H1 (cell line): ENCODE results near the gene RFXANK. TPM values are rescaled to one million over a fixed set of nuclear protein-coding genes. Genes with fewer than 3 reads are reported as not detected.

Experiments
- CTCF ChIA-PET: fragments of 300-600 bp; sonication (Branson Sonifier 250); formaldehyde crosslinking; loops from one replicate; lab custom pipeline; 2021; ENCODE audit not compliant: partially characterized antibody; lab: Charles Lee
- POLR2A ChIA-PET: fragments of 300-600 bp; sonication (Branson Sonifier 250); formaldehyde crosslinking; loops from one replicate; lab custom pipeline; 2021; ENCODE audit warnings: inconsistent platforms; ENCODE audit not compliant: partially characterized antibody; lab: Charles Lee
- DNase-seq, 2 experiments: peaks; one replicate each; pipeline versions ENCODE4 v3.0.0 to v3.0.0-alpha.2; 2010 to 2022; ENCODE audit warnings: low spot score in 2 of 2, low read depth in 1 of 2, mixed read lengths in 1 of 2
- FAIRE-seq: peaks from 2 replicates; lab custom pipeline; 2011; peaks lifted over from hg19 to GRCh38; lab: Jason Lieb, UNC
- H2AFZ ChIP-seq: 2 replicates; pipeline ENCODE4 v1.8.1; 2012; ENCODE audit warnings: low read length, inconsistent platforms
- H2AK5ac ChIP-seq: 2 replicates; pipeline ENCODE4 v1.6.1; 2013; ENCODE audit warnings: low read depth, low read length
- H2BK120ac ChIP-seq: replicated peaks from 2 replicates; pipeline ENCODE3; 2013; ENCODE audit warnings: low read depth, low read length, inconsistent platforms
- H2BK12ac ChIP-seq: 2 replicates; pipeline ENCODE4 v1.6.1; 2013; ENCODE audit warnings: low read depth, low read length
- H2BK15ac ChIP-seq: 2 replicates; pipeline ENCODE4 v1.6.1; 2013; ENCODE audit warnings: low read length
- H2BK20ac ChIP-seq: 2 replicates; pipeline ENCODE4 v1.6.1; 2013; ENCODE audit warnings: low read length
- H2BK5ac ChIP-seq: 2 replicates; pipeline ENCODE4 v1.6.1; 2013; ENCODE audit warnings: low read depth, low read length
- H3K14ac ChIP-seq: 2 replicates; pipeline ENCODE4 v1.6.1; 2013; ENCODE audit warnings: inconsistent platforms; ENCODE audit not compliant: insufficient read length
- H3K18ac ChIP-seq: 2 replicates; pipeline ENCODE4 v1.6.1; 2013; ENCODE audit warnings: low read length; ENCODE audit errors: extremely low read depth
- H3K23ac ChIP-seq: 2 replicates; pipeline ENCODE4 v1.6.1; 2013; ENCODE audit warnings: inconsistent platforms; ENCODE audit not compliant: insufficient read length
- H3K23me2 ChIP-seq: 2 replicates; pipeline ENCODE4 v1.6.1; 2013; ENCODE audit warnings: low read depth, low read length
- H3K27ac ChIP-seq: 2 replicates; pipeline ENCODE4 v1.6.1; 2011; ENCODE audit warnings: low read depth, low read length, inconsistent platforms
- H3K27me3 ChIP-seq, 4 experiments: replicated peaks in 1 of 4; 1 replicate in 1 of 4; 2 replicates in 3 of 4; pipeline versions ENCODE4 v1.6.1 to v1.8.1; 2011 to 2013; ENCODE audit warnings: low read length in 3 of 4, mild to moderate bottlenecking in 3 of 4, inconsistent platforms in 2 of 4, mixed read lengths in 2 of 4, moderate library complexity in 1 of 4; ENCODE audit not compliant: control insufficient read depth in 3 of 4, insufficient read depth in 3 of 4; ENCODE audit errors: extremely low read depth in 1 of 4
- H3K36me3 ChIP-seq, 4 experiments: 2 replicates each; pipeline versions ENCODE4 v1.6.1 to v1.8.1; 2011 to 2013; ENCODE audit warnings: mild to moderate bottlenecking in 4 of 4, low read length in 3 of 4, moderate library complexity in 2 of 4, control low read depth in 1 of 4, inconsistent platforms in 1 of 4; ENCODE audit not compliant: insufficient read depth in 4 of 4, control insufficient read depth in 2 of 4
- H3K4ac ChIP-seq: replicated peaks from 2 replicates; pipeline ENCODE3; 2013; ENCODE audit warnings: low read length, low read depth, mixed read lengths, inconsistent platforms; ENCODE audit not compliant: insufficient read length
- H3K4me1 ChIP-seq, 4 experiments: replicated peaks in 1 of 4; 1 replicate in 1 of 4; 2 replicates in 3 of 4; pipeline versions ENCODE4 v1.6.1 to v1.8.1; 2011 to 2013; ENCODE audit warnings: low read length in 3 of 4, inconsistent platforms in 2 of 4, mixed read lengths in 1 of 4; ENCODE audit not compliant: insufficient read depth in 4 of 4, control insufficient read depth in 3 of 4
- H3K4me2 ChIP-seq, 2 experiments: 2 replicates each; pipeline versions ENCODE4 v1.6.1 to v1.8.1; 2011 to 2013; ENCODE audit warnings: low read depth in 2 of 2, low read length in 2 of 2, control low read depth in 1 of 2, inconsistent platforms in 1 of 2, mild to moderate bottlenecking in 1 of 2; ENCODE audit not compliant: insufficient read depth in 1 of 2
- H3K4me3 ChIP-seq, 4 experiments: fragments of 200-600, 300-600 bp in 1 of 4; sonication (generic), shearing (Covaris generic), sonication (Bioruptor Twin) in 1 of 4; 2 replicates each; pipeline versions ENCODE4 v1.5.1 to v1.8.1; 2011 to 2016; ENCODE audit warnings: low read length in 4 of 4, low read depth in 3 of 4, control low read depth in 2 of 4, inconsistent platforms in 2 of 4, mild to moderate bottlenecking in 2 of 4, mixed read lengths in 1 of 4, moderate library complexity in 1 of 4; ENCODE audit not compliant: insufficient read depth in 2 of 4; ENCODE audit errors: extremely low read depth in 1 of 4
- H3K56ac ChIP-seq: replicated peaks from 2 replicates; pipeline ENCODE3; 2013; ENCODE audit warnings: low read depth, mild to moderate bottlenecking, mixed read lengths, low read length, inconsistent platforms; ENCODE audit not compliant: insufficient read length
- H3K79me1 ChIP-seq: 2 replicates; pipeline ENCODE4 v1.6.1; 2013; ENCODE audit warnings: low read depth, low read length, control low read depth
- H3K79me2 ChIP-seq, 2 experiments: 2 replicates each; pipeline versions ENCODE4 v1.6.1 to v1.8.1; 2012 to 2013; ENCODE audit warnings: low read length in 2 of 2, mild to moderate bottlenecking in 2 of 2, inconsistent platforms in 1 of 2; ENCODE audit not compliant: insufficient read depth in 2 of 2, control insufficient read depth in 1 of 2
- H3K9ac ChIP-seq, 4 experiments: replicated peaks in 1 of 4; 1 replicate in 1 of 4; 2 replicates in 3 of 4; pipeline versions ENCODE4 v1.6.1 to v1.8.1; 2011 to 2013; ENCODE audit warnings: low read depth in 3 of 4, low read length in 3 of 4, control low read depth in 2 of 4, mild to moderate bottlenecking in 2 of 4, moderate library complexity in 2 of 4, inconsistent platforms in 1 of 4; ENCODE audit errors: extremely low read depth in 1 of 4
- H3K9me3 ChIP-seq, 2 experiments: 2 replicates each; pipeline versions ENCODE4 v1.6.1 to v1.8.1; 2012 to 2013; ENCODE audit warnings: mild to moderate bottlenecking in 2 of 2, moderate library complexity in 2 of 2, control low read depth in 1 of 2, inconsistent platforms in 1 of 2, low read depth in 1 of 2, low read length in 1 of 2, mixed read lengths in 1 of 2; ENCODE audit not compliant: insufficient read depth in 2 of 2
- H4K20me1 ChIP-seq, 2 experiments: replicated peaks in 1 of 2; 2 replicates each; pipeline versions ENCODE3 to v1.8.1; 2011 to 2013; ENCODE audit warnings: inconsistent platforms in 2 of 2, low read length in 2 of 2, mild to moderate bottlenecking in 1 of 2; ENCODE audit not compliant: insufficient read depth in 2 of 2, control insufficient read depth in 1 of 2
- H4K5ac ChIP-seq: 2 replicates; pipeline ENCODE4 v1.6.1; 2013; ENCODE audit warnings: low read length, low read depth, mixed read lengths, inconsistent platforms; ENCODE audit not compliant: insufficient read length
- H4K8ac ChIP-seq: 2 replicates; pipeline ENCODE4 v1.8.0; 2013; ENCODE audit warnings: mild to moderate bottlenecking, moderate library complexity, low read length, inconsistent platforms; ENCODE audit not compliant: insufficient read depth; ENCODE audit errors: extremely low read depth
- H4K91ac ChIP-seq: replicated peaks from 2 replicates; pipeline ENCODE3; 2013; ENCODE audit warnings: low read length, mixed read lengths, inconsistent platforms; ENCODE audit not compliant: insufficient read length
- HDAC2 ChIP-seq, 2 experiments: fragments of 300-600 bp in 1 of 2; sonication (generic) in 1 of 2; IDR thresholded peaks; 2 replicates each; pipeline ENCODE4 v1.6.1; 2011 to 2012; ENCODE audit warnings: low read depth in 2 of 2, low read length in 2 of 2, mild to moderate bottlenecking in 2 of 2, moderate library complexity in 2 of 2, borderline replicate concordance in 1 of 2, inconsistent platforms in 1 of 2
- HDAC6 ChIP-seq: IDR thresholded peaks from one replicate; pipeline ENCODE4 v1.7.1; 2012; ENCODE audit warnings: low read depth, mild to moderate bottlenecking, inconsistent platforms, low read length, moderate library complexity
- JUN ChIP-seq: IDR thresholded peaks from 2 replicates; pipeline ENCODE4 v1.6.1; 2011; ENCODE audit warnings: low read depth, mild to moderate bottlenecking, improper control_type of control experiment, low read length
- PHF8 ChIP-seq: fragments of 200-600 bp; sonication (generic); conservative IDR thresholded peaks from 2 replicates; pipeline ENCODE4 v1.7.1; 2012; ENCODE audit warnings: low read depth, mild to moderate bottlenecking, inconsistent platforms, low read length, moderate library complexity
- WGBS, 2 experiments: shearing (Covaris generic) in 1 of 2; methylation state at CpG; one replicate each; pipeline versions ENCODE4 v1.1.6 to v1.1.7; 2013 to 2015; ENCODE audit warnings: low lambda C conversion rate in 2 of 2, mixed read lengths in 2 of 2, inconsistent platforms in 1 of 2, low coverage in 1 of 2, missing lambda C conversion rate in 1 of 2; ENCODE audit not compliant: insufficient replicate concordance in 2 of 2, insufficient coverage in 1 of 2, insufficient read length in 1 of 2; ENCODE audit errors: extremely low coverage in 1 of 2, missing lambda C conversion rate in 1 of 2; 5-methylcytosine and 5-hydroxymethylcytosine counted together
- polyA plus RNA-seq, 7 experiments: library from polyadenylated mRNA; depleted of rRNA in 3 of 7; stranded (reverse) in 5 of 7; unstranded in 2 of 7; fragments of >200 nt in 5 of 7; fragments of 200-250 nt in 2 of 7; gene quantifications; 1 replicate in 5 of 7; 2 replicates in 1 of 7; 4 replicates in 1 of 7; pipeline versions ENCODE4 v1.2.1 to v1.2.3, GENCODE V29; 2011 to 2013; ENCODE audit warnings: missing spikeins in 2 of 7, mixed read lengths in 2 of 7
- total RNA-seq: library from RNA; stranded (reverse); fragmentation: NEBNext Ultra II Directional; extraction: Animal tissue kit (Norgen Biotek cat#: 25700); gene quantifications from 2 replicates; pipeline ENCODE4 v1.2.1, GENCODE V29; 2021

RFXANK gene
- total and polyA plus RNA-seq, 2 of the 8 experiments (the other 6 are each of a cell fraction or from before 2014, with no cell fraction given), result 72.9 to 87.5 TPM

GRCh38 chr19:19191768-19192077 lies 335 bp upstream of the RFXANK start:
- peaks cover 0 to under 1% (median 0%) of the 10 kb centered on the region in 4 experiments; a peak in 2 of 8 replicates for H3K36me3 ChIP-seq
- H3K14ac ChIP-seq, result no peak overlapping the region
- H3K4ac ChIP-seq, result no peak overlapping the region
- H4K8ac ChIP-seq, result peak overlapping the region; percentile 66; the same call in 1 of the 2 replicates
- H3K4me3 ChIP-seq, result peak overlapping the region; percentile 85 to 96 (median 92)
- H4K91ac ChIP-seq, result no peak overlapping the region
- POLR2A ChIA-PET, result interaction anchor here (0.8 to 4.5 kb wide), 8 partner anchors 9 to 71 kb away, joined by 3 to 37 read pairs (median 4); partner anchors contain the start of gene NR2C2AP
- no peak overlapping the region for H2BK20ac ChIP-seq
- DNase-seq (no peak), FAIRE-seq (no peak)
- WGBS, 2 experiments, result 5% methylated on average over 15 of the region's 17 CpGs; no CpG with 5 or more reads in 1 of the 2 experiments
- peaks cover 4% of the 10 kb centered on the region for H3K79me1 ChIP-seq
- no peak overlapping the region; the same call in 1 of the 2 replicates for H3K18ac ChIP-seq
- no peak overlapping the region for H2BK5ac ChIP-seq
- no peak overlapping the region for H2BK120ac ChIP-seq
- CTCF ChIA-PET, result interaction anchor here (0.8 to 1.7 kb wide), 6 partner anchors 11 to 50 kb away, joined by 3 to 8 read pairs (median 3); partner anchors contain the start of gene NR2C2AP
- H3K23me2 ChIP-seq, result peaks cover 3% of the 10 kb centered on the region; the same call in 1 of the 2 replicates
- H3K27ac ChIP-seq, result peak overlapping the region; percentile 91; the same call in 1 of the 2 replicates
- peaks cover 2 to 5% of the 10 kb centered on the region in 2 experiments for H4K20me1 ChIP-seq
- no peaks in the 10 kb centered on the region for H3K9me3 ChIP-seq
- no peaks in the 10 kb centered on the region for H3K27me3 ChIP-seq
- 0 out of 2 replicates have a peak overlapping the region, but pooled peaks have one; percentile 10 for H2AFZ ChIP-seq
- H3K4me1 ChIP-seq, result no peaks in the 10 kb centered on the region; a peak in 1 of 7 replicates
- no peak overlapping the region for H3K23ac ChIP-seq
- H3K56ac ChIP-seq, result peak overlapping the region; percentile 9
- TF ChIP-seq HDAC2 (IDR thresholded peaks at IDR 0.05; ENCODE audit: borderline replicate concordance in 1 of 2, low read depth in 2 of 2, low read length in 2 of 2) (peak in 1 of 2 experiments; percentile 95; a peak in 1 of 4 replicates), JUN (no peak), HDAC6 (no peak), PHF8 (peak; percentile 80)
- TF ChIP-seq, all 59 proteins: peak for 2
- H3K79me2 ChIP-seq, result peaks cover 0 to 18% of the 10 kb centered on the region in 2 experiments; a peak in 2 of 4 replicates
- H3K9ac ChIP-seq, result peak overlapping the region in 3 of 4 experiments; percentile 73 to 82 (median 76); a peak in 6 of 7 replicates
- peak overlapping the region; percentile 61; the same call in 1 of the 2 replicates for H2AK5ac ChIP-seq
- no peak overlapping the region for H2BK15ac ChIP-seq
- no peak overlapping the region for H2BK12ac ChIP-seq
- H3K4me2 ChIP-seq, result peak overlapping the region; percentile 57 to 86
- no peak overlapping the region for H4K5ac ChIP-seq
